AG04450 (cell line): Measurements from ENCODE around the gene CHST10. TPM values are rescaled to one million over a fixed set of nuclear protein-coding genes. Genes with fewer than 3 reads are reported as not detected.
"Not testable (repeated sequence)": the region's sequence is repeated elsewhere in the genome, so short reads cannot be mapped to it uniquely, and the experiment has no call there.

Source experiments
- CTCF ChIA-PET: fragments of 300-600, 350-600 bp; formaldehyde crosslinking; extraction: SDS; loops from one replicate; lab custom pipeline; 2022; ENCODE audit warnings: antibody characterized with exemption, inconsistent platforms; lab: Charles Lee
- POLR2A ChIA-PET: fragments of 350-600 bp; formaldehyde crosslinking; extraction: SDS; loops from one replicate; lab custom pipeline; 2021; ENCODE audit warnings: antibody characterized with exemption, inconsistent platforms; lab: Yijun Ruan, JAX
- DNase-seq: peaks from one replicate; pipeline ENCODE4 v3.0.0-alpha.2; 2011; ENCODE audit warnings: low read depth, low spot score
- H3K27ac ChIP-seq: one replicate; pipeline ENCODE4 v1.5.1; 2012; ENCODE audit warnings: low read depth, low read length, control low read depth
- H3K27me3 ChIP-seq: one replicate; pipeline ENCODE4 v1.6.0; 2012; ENCODE audit warnings: low read length; ENCODE audit not compliant: control insufficient read depth, insufficient read depth
- H3K4me3 ChIP-seq: 2 replicates; pipeline ENCODE4 v1.5.1; 2011; ENCODE audit warnings: mild to moderate bottlenecking, low read depth, low read length, control low read depth
- H3K9me3 ChIP-seq: 2 replicates; pipeline ENCODE4 v1.5.1; 2012; ENCODE audit warnings: low read length; ENCODE audit not compliant: control insufficient read depth, insufficient read depth
- polyA plus RNA-seq: library from polyadenylated mRNA; depleted of rRNA; stranded (reverse); fragments of >200 nt; gene quantifications from 2 replicates; pipeline ENCODE4 v1.2.3, GENCODE V29; 2011
- TF ChIP-seq, protein P1 (sequence below): IDR thresholded peaks from 2 replicates; pipeline ENCODE4 v1.5.1; 2011; ENCODE audit warnings: low read depth, low read length, control low read depth, inconsistent platforms

Gene CHST10
- polyA plus RNA-seq, 1 experiment, result 11.3 TPM

DNA sequence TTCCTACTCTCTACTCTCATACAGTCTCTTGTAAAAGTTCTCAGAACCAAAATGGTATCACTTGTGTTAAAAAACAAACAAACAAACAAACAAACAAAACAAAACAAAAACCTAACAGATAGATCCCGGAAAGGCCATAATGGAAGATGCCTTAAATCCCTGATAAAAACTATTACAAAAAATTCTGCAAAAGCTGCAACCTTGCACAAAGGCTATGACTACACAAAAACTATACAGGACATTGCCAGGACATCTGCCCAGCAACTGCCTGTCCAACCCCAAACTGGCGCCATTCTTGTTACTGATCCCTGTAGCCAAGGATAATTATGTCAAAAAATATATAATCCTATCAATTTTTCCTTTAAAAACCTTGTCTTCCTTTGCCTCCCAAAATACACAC is 58.9 kb downstream of the CHST10 start:
- no peak for DNase-seq
- no peaks in the 10 kb centered on the region for H3K9me3 ChIP-seq
- H3K27ac ChIP-seq, result no peak overlapping the region
- POLR2A ChIA-PET, result no interaction called here
- TF ChIP-seq, protein P1, sequence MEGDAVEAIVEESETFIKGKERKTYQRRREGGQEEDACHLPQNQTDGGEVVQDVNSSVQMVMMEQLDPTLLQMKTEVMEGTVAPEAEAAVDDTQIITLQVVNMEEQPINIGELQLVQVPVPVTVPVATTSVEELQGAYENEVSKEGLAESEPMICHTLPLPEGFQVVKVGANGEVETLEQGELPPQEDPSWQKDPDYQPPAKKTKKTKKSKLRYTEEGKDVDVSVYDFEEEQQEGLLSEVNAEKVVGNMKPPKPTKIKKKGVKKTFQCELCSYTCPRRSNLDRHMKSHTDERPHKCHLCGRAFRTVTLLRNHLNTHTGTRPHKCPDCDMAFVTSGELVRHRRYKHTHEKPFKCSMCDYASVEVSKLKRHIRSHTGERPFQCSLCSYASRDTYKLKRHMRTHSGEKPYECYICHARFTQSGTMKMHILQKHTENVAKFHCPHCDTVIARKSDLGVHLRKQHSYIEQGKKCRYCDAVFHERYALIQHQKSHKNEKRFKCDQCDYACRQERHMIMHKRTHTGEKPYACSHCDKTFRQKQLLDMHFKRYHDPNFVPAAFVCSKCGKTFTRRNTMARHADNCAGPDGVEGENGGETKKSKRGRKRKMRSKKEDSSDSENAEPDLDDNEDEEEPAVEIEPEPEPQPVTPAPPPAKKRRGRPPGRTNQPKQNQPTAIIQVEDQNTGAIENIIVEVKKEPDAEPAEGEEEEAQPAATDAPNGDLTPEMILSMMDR, result no peak
- CTCF ChIA-PET, result interaction anchor here (0.6 to 1.1 kb wide), 2 partner anchors 13 to 23 kb away, joined by 3 read pairs; no protein-coding TSS in a partner anchor
- peaks cover 20% of the 10 kb centered on the region for H3K27me3 ChIP-seq
- no peak overlapping the region for H3K4me3 ChIP-seq

DNA sequence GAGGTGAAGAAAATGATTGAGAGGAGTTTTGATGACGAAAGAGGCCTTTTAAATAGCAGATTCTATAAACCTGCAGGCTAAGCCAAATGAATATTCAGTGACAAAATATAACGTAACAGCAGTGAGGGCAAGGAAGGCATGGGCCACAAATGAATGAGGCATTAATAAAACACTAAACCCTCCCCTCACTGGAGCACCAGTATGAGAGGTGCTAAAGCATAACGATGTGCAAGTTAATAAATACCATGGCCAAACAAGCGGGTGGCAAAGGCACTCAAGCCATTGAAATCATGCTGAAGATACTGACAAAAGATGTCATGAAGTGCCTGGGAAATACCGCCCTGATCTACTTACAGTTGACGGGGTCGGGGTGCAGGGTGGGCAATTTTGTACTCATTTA is 64.9 kb downstream of the CHST10 start:
- POLR2A ChIA-PET, result no interaction called here

DNA sequence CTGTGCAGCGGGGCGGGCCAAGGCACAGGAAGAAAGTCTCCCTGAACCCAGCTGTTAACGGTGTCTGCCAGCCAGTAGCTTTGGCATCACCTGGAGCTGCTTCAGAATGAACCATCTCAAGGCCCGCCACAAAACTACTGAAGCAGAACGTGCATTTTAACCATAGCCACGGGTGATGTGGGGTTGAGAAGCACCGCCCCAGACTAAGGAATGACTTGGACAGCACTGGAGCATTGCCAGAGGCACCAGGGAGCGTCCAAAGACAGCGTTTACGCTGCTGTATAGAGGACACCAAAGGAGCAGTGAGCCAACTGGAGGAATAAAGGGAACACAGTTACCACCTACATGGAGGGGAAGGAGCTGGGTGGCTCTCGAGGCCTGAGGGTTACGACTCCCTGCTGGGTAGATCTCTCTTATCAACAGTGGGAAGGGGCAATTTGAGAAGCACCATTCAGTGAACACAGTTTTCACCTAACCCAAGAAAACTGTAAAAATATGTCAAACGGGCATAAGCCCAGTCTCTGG is 66.7 kb downstream of the CHST10 start:
- H3K27me3 ChIP-seq, result peaks cover 26% of the 10 kb centered on the region
- DNase-seq, result no peak
- no peak overlapping the region for H3K27ac ChIP-seq
- no peaks in the 10 kb centered on the region for H3K9me3 ChIP-seq
- ChIA-PET CTCF (interaction anchor here (2.4 kb wide), 1 partner anchor 30 kb away, joined by 12 read pairs; no protein-coding TSS in a partner anchor), POLR2A (no interaction called here)
- no peak overlapping the region for H3K4me3 ChIP-seq
- TF ChIP-seq, protein P1, result no peak

More for the DNA sequence above, 64.9 kb downstream of the CHST10 start:
- no peak overlapping the region for H3K4me3 ChIP-seq
- H3K9me3 ChIP-seq, result no peaks in the 10 kb centered on the region
- H3K27me3 ChIP-seq, result peaks cover 25% of the 10 kb centered on the region
- no peak overlapping the region for H3K27ac ChIP-seq
- no peak for DNase-seq
- TF ChIP-seq, protein P1, result no peak
- CTCF ChIA-PET, result no interaction called here

DNA sequence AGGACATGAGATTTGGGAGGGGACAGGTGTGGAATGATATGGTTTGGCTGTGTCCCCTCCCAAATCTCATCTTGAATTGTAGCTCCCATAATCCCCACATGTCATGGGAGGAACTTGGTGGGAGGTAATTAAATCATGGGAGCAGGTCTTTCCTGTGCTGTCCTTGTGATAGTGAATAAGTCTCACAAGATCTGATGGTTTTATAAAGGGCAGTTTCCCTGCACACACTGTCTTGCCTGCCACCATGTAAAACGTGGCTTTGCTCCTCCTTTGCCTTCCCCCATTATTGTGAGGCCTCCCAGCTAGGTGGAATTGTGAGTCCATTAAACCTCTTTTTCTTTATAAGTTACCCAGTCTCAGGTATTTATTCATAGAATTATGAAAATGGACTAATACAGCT is 72.3 kb downstream of the CHST10 start:
- H3K9me3 ChIP-seq, H3K4me3 ChIP-seq, DNase-seq, H3K27ac ChIP-seq, POLR2A ChIA-PET: not testable (repeated sequence)
- CTCF ChIA-PET, result interaction anchor here (1.1 to 1.4 kb wide), 2 partner anchors 36 to 83 kb away, joined by 3 read pairs; no protein-coding TSS in a partner anchor
- peaks cover 39% of the 10 kb centered on the region for H3K27me3 ChIP-seq

DNA sequence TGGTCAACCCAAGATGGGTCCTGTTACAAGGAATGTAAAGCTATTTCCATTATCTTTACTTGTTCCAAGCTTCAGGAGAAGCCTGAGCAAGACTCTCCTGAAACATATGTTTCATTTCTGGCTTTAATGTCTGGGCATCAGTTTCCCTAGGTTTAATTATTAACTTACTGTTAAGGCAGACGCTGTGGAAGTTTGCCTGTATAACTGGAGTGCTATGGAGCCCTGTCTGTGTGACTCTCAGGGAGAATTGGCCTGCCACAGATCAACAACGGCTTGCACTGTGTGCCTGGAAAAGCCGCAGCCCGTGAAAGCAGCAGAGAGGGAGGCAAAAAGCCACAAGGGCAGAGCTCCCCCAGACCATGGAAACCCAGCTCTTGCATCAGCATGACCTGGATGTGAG is 73.0 kb downstream of the CHST10 start:
- Histone ChIP-seq H3K27ac (no peak overlapping the region), H3K9me3 (no peaks in the 10 kb centered on the region), H3K27me3 (peaks cover 46% of the 10 kb centered on the region), H3K4me3 (no peak overlapping the region)
- CTCF ChIA-PET, result interaction anchor here (1.4 kb wide), 1 partner anchor 82 kb away, joined by 3 read pairs; no protein-coding TSS in a partner anchor
- TF ChIP-seq, protein P1, result no peak
- no peak for DNase-seq
- POLR2A ChIA-PET, result no interaction called here

DNA sequence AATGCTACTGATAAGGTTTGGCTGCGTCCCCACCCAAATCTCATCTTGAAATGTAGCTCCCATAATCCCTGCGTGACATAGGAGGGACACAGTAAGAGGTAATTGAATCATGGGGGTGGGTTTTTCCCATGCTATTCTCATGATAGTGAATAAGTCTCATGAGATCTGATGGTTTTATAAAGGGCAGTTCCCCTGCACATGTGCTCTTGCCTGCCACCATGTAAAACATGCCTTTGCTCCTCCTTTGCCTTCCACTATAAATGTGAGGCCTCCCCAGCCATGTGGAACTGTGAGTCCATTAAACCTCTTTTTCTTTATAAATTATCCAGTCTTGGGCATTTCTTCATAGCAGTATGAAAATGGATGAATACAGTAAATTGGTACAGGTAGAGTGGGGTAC is 75.0 kb downstream of the CHST10 start:
- H3K9me3 ChIP-seq, H3K27ac ChIP-seq, H3K4me3 ChIP-seq, DNase-seq: not testable (repeated sequence)
- peaks cover 50% of the 10 kb centered on the region for H3K27me3 ChIP-seq
- POLR2A ChIA-PET, result interaction anchor here (0.6 kb wide), 1 partner anchor 358 kb away, joined by 3 read pairs; no protein-coding TSS in a partner anchor
- CTCF ChIA-PET, result interaction anchor here (0.5 to 1.1 kb wide), 2 partner anchors 39 to 40 kb away, joined by 4 to 6 read pairs; no protein-coding TSS in a partner anchor
